SK-N-SH (cell line): ENCODE data around the gene ATIC. TPM values are rescaled to one million over a fixed set of nuclear protein-coding genes. Genes with fewer than 3 reads are reported as not detected.

Experiments used
- CTCF ChIA-PET: fragments of 300-600, 350-600 bp; formaldehyde crosslinking; extraction: SDS; loops from one replicate; lab custom pipeline; 2021; lab: Yijun Ruan, JAX
- POLR2A ChIA-PET: fragments of 350-600 bp; sonication (Branson Sonifier 250); formaldehyde crosslinking; extraction: SDS; loops from one replicate; lab custom pipeline; 2020; ENCODE audit warnings: antibody characterized with exemption, inconsistent platforms; lab: Yijun Ruan, JAX
- DNase-seq: peaks from one replicate; pipeline ENCODE4 v3.0.0; 2012
- H2AFZ ChIP-seq: fragments of 200-600 bp; sonication (generic); 2 replicates; pipeline ENCODE4 v1.8.1; 2016; ENCODE audit warnings: antibody characterized with exemption, mild to moderate bottlenecking, low read depth
- H3F3A ChIP-seq: fragments of 200-600 bp; sonication (generic); replicated peaks from 2 replicates; pipeline ENCODE3; 2016; ENCODE audit warnings: antibody characterized with exemption, mild to moderate bottlenecking; ENCODE audit not compliant: insufficient read depth
- H3K27ac ChIP-seq, 2 experiments: fragments of 200-500 bp in 1 of 2; fragments of 200-600 bp in 1 of 2; sonication (Bioruptor generic) in 1 of 2; sonication (generic), shearing (Covaris generic) in 1 of 2; 2 replicates each; pipeline versions ENCODE4 v1.5.1 to v1.6.1; 2014 to 2016; ENCODE audit warnings: low read depth in 2 of 2, inconsistent platforms in 1 of 2, low read length in 1 of 2, mild to moderate bottlenecking in 1 of 2, mixed read lengths in 1 of 2
- H3K27me3 ChIP-seq: fragments of 200-600 bp; sonication (generic), shearing (Covaris generic); 2 replicates; pipeline ENCODE4 v1.6.1; 2016; ENCODE audit warnings: mixed run types; ENCODE audit not compliant: insufficient read depth
- H3K36me3 ChIP-seq, 2 experiments: fragments of 200-500 bp in 1 of 2; fragments of 200-600 bp in 1 of 2; sonication (Bioruptor generic) in 1 of 2; sonication (generic) in 1 of 2; replicated peaks in 1 of 2; 2 replicates each; pipeline versions ENCODE3 to v1.5.1; 2014 to 2016; ENCODE audit warnings: low read length in 1 of 2, mild to moderate bottlenecking in 1 of 2; ENCODE audit not compliant: insufficient read depth in 2 of 2, control insufficient read depth in 1 of 2
- H3K4me1 ChIP-seq, 2 experiments: fragments of 200-500 bp in 1 of 2; fragments of 200-600 bp in 1 of 2; sonication (Bioruptor generic) in 1 of 2; sonication (generic), shearing (Covaris generic) in 1 of 2; 2 replicates each; pipeline versions ENCODE4 v1.5.1 to v1.6.1; 2014 to 2016; ENCODE audit warnings: low read depth in 1 of 2, low read length in 1 of 2, mixed run types in 1 of 2; ENCODE audit not compliant: insufficient read depth in 2 of 2, control insufficient read depth in 1 of 2
- H3K4me2 ChIP-seq: fragments of 200-600 bp; sonication (generic), shearing (Covaris generic); 2 replicates; pipeline ENCODE4 v1.6.1; 2017; ENCODE audit warnings: mixed run types
- H3K4me3 ChIP-seq, 2 experiments: fragments of 200-500 bp in 1 of 2; fragments of 200-600 bp in 1 of 2; sonication (Bioruptor generic) in 1 of 2; sonication (generic), shearing (Covaris generic) in 1 of 2; 2 replicates each; pipeline versions ENCODE4 v1.5.1 to v1.8.1; 2014 to 2016; ENCODE audit warnings: low read depth in 2 of 2, inconsistent platforms in 1 of 2, low read length in 1 of 2, mild to moderate bottlenecking in 1 of 2, mixed read lengths in 1 of 2, moderate library complexity in 1 of 2
- H3K79me2 ChIP-seq: fragments of 200-600 bp; sonication (generic); 2 replicates; pipeline ENCODE4 v1.8.1; 2017; ENCODE audit warnings: mild to moderate bottlenecking; ENCODE audit not compliant: insufficient read depth
- H3K9ac ChIP-seq: fragments of 200-600 bp; sonication (generic); 2 replicates; pipeline ENCODE4 v1.6.1; 2017; ENCODE audit warnings: mixed run types
- H3K9me2 ChIP-seq: fragments of 200-600 bp; sonication (generic); 2 replicates; pipeline ENCODE4 v1.6.1; 2017; ENCODE audit warnings: mixed run types
- H3K9me3 ChIP-seq: fragments of 200-600 bp; sonication (generic); 2 replicates; pipeline ENCODE4 v1.6.1; 2017; ENCODE audit warnings: mixed run types, mild to moderate bottlenecking, moderate library complexity
- H4K20me1 ChIP-seq: fragments of 200-600 bp; sonication (generic); 2 replicates; pipeline ENCODE4 v1.6.1; 2017; ENCODE audit warnings: mild to moderate bottlenecking, mixed run types; ENCODE audit not compliant: insufficient read depth
- CTCF ChIP-seq: fragments of 200-600 bp; sonication (generic); IDR thresholded peaks from 2 replicates; pipeline ENCODE4 v1.6.1; 2017; ENCODE audit warnings: antibody characterized with exemption, mild to moderate bottlenecking, moderate library complexity
- ELF1 ChIP-seq: IDR thresholded peaks from 2 replicates; pipeline ENCODE4 v1.4.0; 2012
- EZH2phosphoT487 ChIP-seq: fragments of 200-600 bp; sonication (generic); IDR thresholded peaks from 2 replicates; pipeline ENCODE4 v1.6.1; 2017; ENCODE audit warnings: low read depth, mixed run types, mild to moderate bottlenecking, antibody characterized with exemption, moderate library complexity, borderline replicate concordance
- FOXJ3 ChIP-seq: sonication (generic); formaldehyde crosslinking; IDR thresholded peaks from 2 replicates; pipeline ENCODE4 v1.5.1; 2020; ENCODE audit warnings: mild to moderate bottlenecking, missing genetic modification reagents
- FOXM1 ChIP-seq: IDR thresholded peaks from 2 replicates; pipeline ENCODE4 v1.4.0; 2012; ENCODE audit warnings: low read depth, mild to moderate bottlenecking
- GATA2 ChIP-seq: sonication (generic); formaldehyde crosslinking; IDR thresholded peaks from 2 replicates; pipeline ENCODE4 v1.5.0; 2020; ENCODE audit warnings: mild to moderate bottlenecking, missing genetic modification reagents
- JUND ChIP-seq: IDR thresholded peaks from 2 replicates; pipeline ENCODE4 v1.4.0; 2012
- MEF2A ChIP-seq: IDR thresholded peaks from 2 replicates; pipeline ENCODE4 v1.4.0; 2012; ENCODE audit warnings: low read depth, borderline replicate concordance
- NFIC ChIP-seq: IDR thresholded peaks from 2 replicates; pipeline ENCODE4 v1.4.0; 2012; ENCODE audit warnings: borderline replicate concordance
- NRF1 ChIP-seq: IDR thresholded peaks from 2 replicates; pipeline ENCODE4 v1.6.1; 2012; ENCODE audit warnings: low read depth, mild to moderate bottlenecking, low read length
- POLR2AphosphoS5 ChIP-seq: IDR thresholded peaks from 2 replicates; pipeline ENCODE4 v1.6.1; 2012; ENCODE audit warnings: low read depth, low read length
- RAD21 ChIP-seq: IDR thresholded peaks from 2 replicates; pipeline ENCODE4 v1.6.1; 2012; ENCODE audit warnings: mild to moderate bottlenecking, low read length
- RFX5 ChIP-seq: IDR thresholded peaks from 2 replicates; pipeline ENCODE4 v1.6.1; 2012; ENCODE audit warnings: mild to moderate bottlenecking, improper control_type of control experiment, low read length
- SIN3A ChIP-seq: IDR thresholded peaks from 2 replicates; pipeline ENCODE4 v1.6.1; 2012; ENCODE audit warnings: low read depth, mild to moderate bottlenecking, low read length, moderate library complexity, borderline replicate concordance
- TAF1 ChIP-seq: IDR thresholded peaks from 2 replicates; pipeline ENCODE4 v1.6.1; 2012; ENCODE audit warnings: low read depth, mild to moderate bottlenecking, low read length, moderate library complexity, borderline replicate concordance
- USF2 ChIP-seq: fragments of 150-350 bp; IDR thresholded peaks from 2 replicates; pipeline ENCODE4 v1.6.1; 2017; ENCODE audit warnings: antibody characterized with exemption, low read length, low read depth, borderline replicate concordance
- YY1 ChIP-seq: IDR thresholded peaks from 2 replicates; pipeline ENCODE4 v1.4.0; 2012; ENCODE audit warnings: low read depth, mild to moderate bottlenecking
- WGBS: methylation state at CpG from one replicate; pipeline ENCODE4 v1.1.6; 2017; ENCODE audit warnings: low lambda C conversion rate; 5-methylcytosine and 5-hydroxymethylcytosine counted together
- polyA plus RNA-seq, 3 experiments: library from polyadenylated mRNA; depleted of rRNA; stranded (reverse); fragments of >200 nt; gene quantifications; 2 replicates each; pipeline ENCODE4 v1.2.3, GENCODE V29; 2012
- TF ChIP-seq, protein P1 (sequence below): IDR thresholded peaks from 2 replicates; pipeline ENCODE4; 2012
- TF ChIP-seq, protein P2 (sequence below): IDR thresholded peaks from 2 replicates; pipeline ENCODE4 v1.4.0; 2012; ENCODE audit warnings: low read depth, borderline replicate concordance

ATIC gene
- polyA plus RNA-seq, 1 of the 3 experiments (the other 2 are of a cell fraction): 108 TPM

- no peaks in the 10 kb centered on the region for H4K20me1 ChIP-seq
- no peak overlapping the region for H3K4me3 ChIP-seq
- peaks cover 10% of the 10 kb centered on the region for H3F3A ChIP-seq
- TF ChIP-seq FOXJ3: no peak
- no peak for TF ChIP-seq EZH2phosphoT487
- TF ChIP-seq, protein P1, sequence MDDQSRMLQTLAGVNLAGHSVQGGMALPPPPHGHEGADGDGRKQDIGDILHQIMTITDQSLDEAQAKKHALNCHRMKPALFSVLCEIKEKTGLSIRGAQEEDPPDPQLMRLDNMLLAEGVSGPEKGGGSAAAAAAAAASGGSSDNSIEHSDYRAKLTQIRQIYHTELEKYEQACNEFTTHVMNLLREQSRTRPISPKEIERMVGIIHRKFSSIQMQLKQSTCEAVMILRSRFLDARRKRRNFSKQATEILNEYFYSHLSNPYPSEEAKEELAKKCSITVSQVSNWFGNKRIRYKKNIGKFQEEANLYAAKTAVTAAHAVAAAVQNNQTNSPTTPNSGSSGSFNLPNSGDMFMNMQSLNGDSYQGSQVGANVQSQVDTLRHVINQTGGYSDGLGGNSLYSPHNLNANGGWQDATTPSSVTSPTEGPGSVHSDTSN: no peak
- TF ChIP-seq NRF1: no peak
- no peak for TF ChIP-seq MEF2A
- TF ChIP-seq YY1: no peak
- no peak for TF ChIP-seq ELF1
- TF ChIP-seq RAD21: no peak
- TF ChIP-seq TAF1: no peak
- no peak for TF ChIP-seq SIN3A
- no peak for TF ChIP-seq RFX5
- no peak for TF ChIP-seq USF2
- TF ChIP-seq, protein P2, sequence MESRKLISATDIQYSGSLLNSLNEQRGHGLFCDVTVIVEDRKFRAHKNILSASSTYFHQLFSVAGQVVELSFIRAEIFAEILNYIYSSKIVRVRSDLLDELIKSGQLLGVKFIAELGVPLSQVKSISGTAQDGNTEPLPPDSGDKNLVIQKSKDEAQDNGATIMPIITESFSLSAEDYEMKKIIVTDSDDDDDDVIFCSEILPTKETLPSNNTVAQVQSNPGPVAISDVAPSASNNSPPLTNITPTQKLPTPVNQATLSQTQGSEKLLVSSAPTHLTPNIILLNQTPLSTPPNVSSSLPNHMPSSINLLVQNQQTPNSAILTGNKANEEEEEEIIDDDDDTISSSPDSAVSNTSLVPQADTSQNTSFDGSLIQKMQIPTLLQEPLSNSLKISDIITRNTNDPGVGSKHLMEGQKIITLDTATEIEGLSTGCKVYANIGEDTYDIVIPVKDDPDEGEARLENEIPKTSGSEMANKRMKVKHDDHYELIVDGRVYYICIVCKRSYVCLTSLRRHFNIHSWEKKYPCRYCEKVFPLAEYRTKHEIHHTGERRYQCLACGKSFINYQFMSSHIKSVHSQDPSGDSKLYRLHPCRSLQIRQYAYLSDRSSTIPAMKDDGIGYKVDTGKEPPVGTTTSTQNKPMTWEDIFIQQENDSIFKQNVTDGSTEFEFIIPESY: no peak
- no peak for TF ChIP-seq JUND
- no peak for TF ChIP-seq FOXM1
- no peak for TF ChIP-seq NFIC
- no peak for TF ChIP-seq CTCF
- TF ChIP-seq GATA2 (CRISPR knock-in tag): no peak
- TF ChIP-seq POLR2AphosphoS5: no peak
- H3K9ac ChIP-seq: no peak overlapping the region
- no peaks in the 10 kb centered on the region for H3K9me3 ChIP-seq
- no peak overlapping the region for H2AFZ ChIP-seq
- H3K27ac ChIP-seq: no peak overlapping the region
- H3K36me3 ChIP-seq: peaks cover 32 to 74% of the 10 kb centered on the region in 2 experiments
- ChIA-PET POLR2A (no interaction called here), CTCF (interaction anchor here (0.9 to 1.3 kb wide), 3 partner anchors 8 to 359 kb away, joined by 3 read pairs; partner anchors contain the start of gene ATIC)
- no peak for DNase-seq
- no peaks in the 10 kb centered on the region; a peak in 1 of 4 replicates for H3K4me1 ChIP-seq
- no peaks in the 10 kb centered on the region for H3K27me3 ChIP-seq
- no peaks in the 10 kb centered on the region for H3K9me2 ChIP-seq
- 87% methylated on average over 3 of the region's 3 CpGs for WGBS
- H3K4me2 ChIP-seq: no peak overlapping the region
- peaks cover 68% of the 10 kb centered on the region for H3K79me2 ChIP-seq
These were observed 8.2 kb downstream of the ATIC start for GRCh38 chr2:215320102-215320501.
